Immature natural killer cell (primary cell): ENCODE results near the gene SP100. TPM values are rescaled to one million over a fixed set of nuclear protein-coding genes. Genes with fewer than 3 reads are reported as not detected.
A peak's percentile ranks its signal among the peaks of the same experiment; 100 is the strongest.
"Not testable (repeated sequence)": the region's sequence is repeated elsewhere in the genome, so short reads cannot be mapped to it uniquely, and the experiment has no call there.

Experiments used
- DNase-seq, 3 donors: peaks; one replicate each; pipeline ENCODE4 v3.0.0; 2022; ENCODE audit warnings: mixed read lengths in 1 of 3
- H3K27ac Mint-ChIP-seq, 6 donors: one replicate each; pipeline ENCODE4 v1.8.0; 2020; ENCODE audit warnings: mixed read lengths in 6 of 6, mild to moderate bottlenecking in 5 of 6, inconsistent platforms in 4 of 6, moderate library complexity in 3 of 6
- H3K27me3 Mint-ChIP-seq, 3 donors: one replicate each; pipeline ENCODE4 v1.8.0; 2020 to 2021; ENCODE audit warnings: low read depth in 3 of 3, mild to moderate bottlenecking in 3 of 3, mixed read lengths in 3 of 3, moderate library complexity in 3 of 3, inconsistent platforms in 1 of 3
- H3K36me3 Mint-ChIP-seq, 3 donors: one replicate each; pipeline ENCODE4 v1.8.0; 2020; ENCODE audit warnings: mixed read lengths in 3 of 3, inconsistent platforms in 2 of 3, mild to moderate bottlenecking in 2 of 3
- H3K4me1 Mint-ChIP-seq, 2 donors: one replicate each; pipeline ENCODE4 v1.8.0; 2020; ENCODE audit warnings: inconsistent platforms in 2 of 2, mild to moderate bottlenecking in 2 of 2, mixed read lengths in 2 of 2, moderate library complexity in 1 of 2
- H3K4me3 Mint-ChIP-seq, 5 donors: one replicate each; pipeline ENCODE4 v1.8.0; 2020; ENCODE audit warnings: mild to moderate bottlenecking in 5 of 5, mixed read lengths in 5 of 5, inconsistent platforms in 3 of 5, moderate library complexity in 3 of 5
- H3K9me3 Mint-ChIP-seq, 6 donors: one replicate each; pipeline ENCODE4 v1.8.0; 2020; ENCODE audit warnings: mild to moderate bottlenecking in 6 of 6, mixed read lengths in 6 of 6, inconsistent platforms in 4 of 6, moderate library complexity in 3 of 6
- polyA plus RNA-seq, 3 donors: library from polyadenylated mRNA; unstranded; fragments of 300-500 nt; fragmentation: Illumina TruSeq; gene quantifications; one replicate each; pipeline ENCODE4 v1.2.3, GENCODE V29; 2021

Gene SP100
- polyA plus RNA-seq: 100 to 1,000 TPM in 1 of 3 donors, 10 to 100 TPM in 2; 85.8 to 221 (median 94.5) TPM

GRCh38 chr2:230416061-230416721 is at the start of gene SP100:
TSS of gene SP100 (plus strand) at chr2:230416201. CDS start at chr2:230416297, 96 bp downstream.
- peak; percentile 81 to 85 (median 83) for DNase-seq
- Mint-ChIP-seq H3K4me1 (peaks cover 77 to 93% of the 10 kb centered on the region in 2 donors), H3K27ac (peak within 1 kb of the TSS; percentile 95 to 99 (median 98)), H3K27me3 (peaks cover 0 to 11% (median 0%) of the 10 kb centered on the region in 3 donors), H3K36me3 (peaks cover 3 to 18% (median 14%) of the 10 kb centered on the region in 3 donors), H3K9me3 (no peaks in the 10 kb centered on the region), H3K4me3 (peak within 1 kb of the TSS; percentile 91 to 96 (median 91))

DNA sequence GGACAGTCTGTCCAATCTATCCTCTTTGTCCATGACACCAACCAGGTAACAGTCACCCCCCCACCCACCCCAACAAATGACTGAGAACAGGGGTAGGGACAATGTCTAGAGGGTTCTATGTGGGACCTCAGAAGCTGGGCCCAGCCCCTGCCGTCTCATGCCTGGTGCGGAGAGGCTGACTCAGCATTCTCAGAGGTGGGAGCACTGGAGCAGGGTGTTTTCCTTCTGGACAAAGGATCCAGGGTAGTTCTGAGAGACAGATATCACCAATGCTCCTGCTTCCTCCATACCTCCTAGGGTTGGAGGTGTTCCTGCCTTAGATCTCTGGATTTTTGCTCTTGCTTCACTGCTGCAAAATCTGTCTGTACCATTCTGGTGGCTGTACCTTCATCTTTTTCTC is 33.9 kb upstream of the SP100 start:
- H3K27ac Mint-ChIP-seq: peak overlapping the region in 1 of 6 donors; percentile 55
- H3K9me3 Mint-ChIP-seq: no peaks in the 10 kb centered on the region
- H3K27me3 Mint-ChIP-seq: peaks cover 0 to 4% (median 0%) of the 10 kb centered on the region in 3 donors
- H3K4me3 Mint-ChIP-seq: no peak overlapping the region
- peaks cover 2 to 13% of the 10 kb centered on the region in 2 donors for H3K4me1 Mint-ChIP-seq
- peaks cover 26 to 58% (median 47%) of the 10 kb centered on the region in 3 donors for H3K36me3 Mint-ChIP-seq
- DNase-seq: no peak

DNA sequence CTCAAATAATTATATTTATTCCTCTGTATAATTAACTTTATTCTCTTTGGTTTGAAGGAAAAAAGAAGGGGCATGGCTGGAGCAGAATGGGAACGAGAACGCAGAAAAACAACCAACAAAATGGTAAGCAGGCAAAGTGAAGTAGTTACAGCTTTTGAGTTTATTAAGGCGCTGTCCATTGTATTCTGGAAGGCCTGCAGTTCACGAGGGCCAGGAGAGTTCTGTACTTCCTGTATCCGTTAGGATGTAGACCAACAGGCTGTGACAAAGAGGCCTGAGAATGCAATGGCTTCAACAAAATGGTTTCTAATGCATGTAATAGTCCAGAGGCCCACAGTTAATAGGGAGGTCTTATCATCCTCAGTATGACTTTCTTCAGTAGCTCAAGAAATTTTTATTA is 32.5 kb upstream of the SP100 start:
- no peak overlapping the region for H3K27ac Mint-ChIP-seq
- H3K4me3 Mint-ChIP-seq: no peak overlapping the region
- H3K27me3 Mint-ChIP-seq: peaks cover 0 to 4% (median 0%) of the 10 kb centered on the region in 3 donors
- no peaks in the 10 kb centered on the region for H3K9me3 Mint-ChIP-seq
- peaks cover 21 to 52% (median 43%) of the 10 kb centered on the region in 3 donors for H3K36me3 Mint-ChIP-seq
- no peak for DNase-seq
- H3K4me1 Mint-ChIP-seq: peaks cover 0 to 8% of the 10 kb centered on the region in 2 donors

- Mint-ChIP-seq H3K9me3 (no peaks in the 10 kb centered on the region), H3K36me3 (peaks cover 29 to 54% (median 49%) of the 10 kb centered on the region in 3 donors), H3K4me1 (no peaks in the 10 kb centered on the region), H3K4me3 (no peak overlapping the region), H3K27me3 (peaks cover 0 to 4% (median 0%) of the 10 kb centered on the region in 3 donors), H3K27ac (peak overlapping the region in 1 of 6 donors; percentile 40)
- DNase-seq: no peak
Observed at GRCh38 chr2:230384986-230385385, 31.0 kb upstream of the SP100 start.

DNA sequence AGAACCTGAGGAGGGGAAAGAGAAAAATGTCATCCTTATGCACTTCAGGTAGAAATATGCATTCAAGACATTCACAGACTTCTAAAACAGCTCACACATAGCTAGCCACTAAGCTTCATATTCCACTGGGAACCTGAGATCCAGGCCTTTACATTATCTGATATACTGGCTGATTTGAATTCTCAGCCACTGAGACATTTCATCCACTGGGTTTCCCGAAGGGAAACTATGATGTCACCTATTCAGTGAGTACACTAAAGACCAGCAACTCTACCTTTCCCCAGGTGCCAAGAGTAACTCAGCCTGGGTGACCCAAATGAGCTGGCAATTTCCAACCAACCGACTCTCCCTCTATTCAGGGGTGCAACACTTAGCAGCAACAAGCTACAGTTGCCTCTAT is 21.7 kb upstream of the SP100 start:
- peaks cover 73 to 91% (median 75%) of the 10 kb centered on the region in 3 donors for H3K36me3 Mint-ChIP-seq
- peaks cover 0 to 3% (median 0%) of the 10 kb centered on the region in 3 donors for H3K27me3 Mint-ChIP-seq
- no peak overlapping the region for H3K4me3 Mint-ChIP-seq
- H3K27ac Mint-ChIP-seq: no peak overlapping the region
- DNase-seq: no peak
- no peaks in the 10 kb centered on the region for H3K4me1 Mint-ChIP-seq
- H3K9me3 Mint-ChIP-seq: peaks cover 0 to 2% (median 0%) of the 10 kb centered on the region in 6 donors

- H3K27me3 Mint-ChIP-seq, H3K4me3 Mint-ChIP-seq, H3K9me3 Mint-ChIP-seq, H3K4me1 Mint-ChIP-seq, DNase-seq: not testable (repeated sequence)
- Mint-ChIP-seq H3K36me3 (peaks cover 50 to 75% (median 53%) of the 10 kb centered on the region in 3 donors), H3K27ac (peak overlapping the region in 2 of 6 donors; percentile 12 to 54)
Observed at GRCh38 chr2:230398698-230399097, 17.3 kb upstream of the SP100 start.

DNA sequence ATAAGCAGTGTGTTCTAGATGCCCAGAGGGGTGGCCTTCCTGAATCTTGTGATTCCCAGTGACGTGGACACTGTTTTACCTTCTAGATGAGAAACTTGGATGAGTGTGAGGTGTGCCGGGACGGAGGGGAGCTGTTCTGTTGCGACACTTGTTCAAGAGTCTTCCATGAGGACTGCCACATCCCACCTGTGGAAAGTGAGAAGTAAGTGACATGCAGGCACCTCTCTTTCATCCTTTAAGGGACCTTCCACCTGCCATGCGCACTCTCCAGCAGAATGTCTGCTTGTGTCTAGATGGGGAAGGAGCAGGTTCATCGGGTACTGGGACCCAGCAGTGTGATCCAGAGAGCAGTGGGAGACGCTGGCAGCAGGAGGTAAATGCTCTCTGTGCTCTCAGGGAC is 16.0 kb upstream of the SP100 start:
- Mint-ChIP-seq H3K36me3 (peaks cover 47 to 71% (median 48%) of the 10 kb centered on the region in 3 donors), H3K27ac (no peak overlapping the region), H3K4me3 (no peak overlapping the region), H3K4me1 (no peaks in the 10 kb centered on the region), H3K27me3 (peaks cover 0 to 1% (median 0%) of the 10 kb centered on the region in 3 donors), H3K9me3 (no peaks in the 10 kb centered on the region)
- DNase-seq: no peak

DNA sequence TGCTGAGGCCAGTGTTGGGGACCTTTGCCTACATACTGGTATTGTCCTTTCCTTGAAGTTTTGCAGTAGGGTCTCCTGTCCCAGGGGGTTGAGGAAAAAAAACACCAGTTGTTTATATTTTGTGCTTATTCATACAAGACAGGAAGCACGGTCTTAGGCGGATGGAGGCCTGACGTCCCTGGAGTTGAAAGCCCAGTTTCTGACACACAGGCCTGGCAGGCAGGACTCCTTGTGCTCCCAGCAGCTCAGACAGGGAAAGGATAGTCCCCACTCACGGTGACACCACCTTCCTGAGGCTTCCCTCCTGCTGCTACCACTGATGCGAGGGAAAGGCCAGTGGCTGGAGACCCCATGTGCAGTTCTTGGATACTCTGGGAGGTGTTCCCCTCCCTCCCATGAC is 15.5 kb upstream of the SP100 start:
- Mint-ChIP-seq H3K27me3 (peaks cover 0 to 1% (median 0%) of the 10 kb centered on the region in 3 donors), H3K4me1 (no peaks in the 10 kb centered on the region), H3K27ac (peak overlapping the region in 1 of 6 donors; percentile 25), H3K36me3 (peaks cover 43 to 71% (median 48%) of the 10 kb centered on the region in 3 donors), H3K4me3 (no peak overlapping the region), H3K9me3 (no peaks in the 10 kb centered on the region)
- no peak for DNase-seq

GRCh38 chr2:230401026-230401425 is 15.0 kb upstream of the SP100 start:
- not testable (repeated sequence) for H3K27ac Mint-ChIP-seq, H3K27me3 Mint-ChIP-seq, H3K4me1 Mint-ChIP-seq, H3K9me3 Mint-ChIP-seq, H3K4me3 Mint-ChIP-seq, DNase-seq
- peaks cover 37 to 68% (median 44%) of the 10 kb centered on the region in 3 donors for H3K36me3 Mint-ChIP-seq

DNA sequence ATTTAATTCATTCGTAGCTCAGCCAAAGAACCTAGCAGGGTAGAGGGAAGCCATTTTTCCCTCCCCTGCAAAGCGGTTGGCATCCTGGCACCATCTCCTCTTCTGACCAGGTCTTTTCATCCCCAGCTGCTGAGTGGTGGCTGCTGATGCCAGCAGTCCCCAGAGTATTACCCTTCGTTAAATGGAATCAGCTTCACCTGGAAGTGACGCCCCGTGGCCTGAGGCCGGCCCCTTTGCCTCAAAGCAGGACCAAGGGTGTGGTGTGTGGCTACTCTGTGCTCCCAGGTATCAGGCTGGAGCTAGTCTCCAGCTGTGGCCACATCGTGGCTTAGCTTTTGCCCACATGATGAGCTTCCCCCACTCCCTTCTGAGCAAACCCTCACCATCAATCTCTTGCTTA is 12.3 kb upstream of the SP100 start:
- no peaks in the 10 kb centered on the region for H3K27me3 Mint-ChIP-seq
- peaks cover 22 to 54% (median 36%) of the 10 kb centered on the region in 3 donors for H3K36me3 Mint-ChIP-seq
- DNase-seq: no peak
- H3K4me3 Mint-ChIP-seq: no peak overlapping the region
- no peaks in the 10 kb centered on the region for H3K9me3 Mint-ChIP-seq
- no peak overlapping the region for H3K27ac Mint-ChIP-seq
- H3K4me1 Mint-ChIP-seq: no peaks in the 10 kb centered on the region

GRCh38 chr2:230405824-230406223 is 10.2 kb upstream of the SP100 start:
- no peak for DNase-seq
- Mint-ChIP-seq H3K27me3 (no peaks in the 10 kb centered on the region), H3K36me3 (peaks cover 17 to 44% (median 28%) of the 10 kb centered on the region in 3 donors), H3K4me1 (peaks cover under 1 to 3% of the 10 kb centered on the region in 2 donors), H3K27ac (no peak overlapping the region), H3K9me3 (no peaks in the 10 kb centered on the region), H3K4me3 (no peak overlapping the region)

GRCh38 chr2:230408244-230408842 is 7.7 kb upstream of the SP100 start:
- Mint-ChIP-seq H3K36me3 (peaks cover 9 to 32% (median 21%) of the 10 kb centered on the region in 3 donors), H3K9me3 (no peaks in the 10 kb centered on the region), H3K27ac (peak overlapping the region in 4 of 6 donors; percentile 25 to 84 (median 68)), H3K4me3 (no peak overlapping the region), H3K27me3 (peaks cover 0 to 4% (median 0%) of the 10 kb centered on the region in 3 donors), H3K4me1 (peaks cover 24% of the 10 kb centered on the region in 2 donors)
- DNase-seq: no peak

- DNase-seq, H3K27me3 Mint-ChIP-seq, H3K9me3 Mint-ChIP-seq: not testable (repeated sequence)
- Mint-ChIP-seq H3K4me1 (peaks cover 29 to 30% of the 10 kb centered on the region in 2 donors), H3K36me3 (peaks cover 5 to 26% (median 11%) of the 10 kb centered on the region in 3 donors), H3K4me3 (peak overlapping the region in 1 of 5 donors; percentile 24), H3K27ac (peak overlapping the region in 1 of 6 donors; percentile 39)
Observed at GRCh38 chr2:230409316-230409715, 6.7 kb upstream of the SP100 start.

DNA sequence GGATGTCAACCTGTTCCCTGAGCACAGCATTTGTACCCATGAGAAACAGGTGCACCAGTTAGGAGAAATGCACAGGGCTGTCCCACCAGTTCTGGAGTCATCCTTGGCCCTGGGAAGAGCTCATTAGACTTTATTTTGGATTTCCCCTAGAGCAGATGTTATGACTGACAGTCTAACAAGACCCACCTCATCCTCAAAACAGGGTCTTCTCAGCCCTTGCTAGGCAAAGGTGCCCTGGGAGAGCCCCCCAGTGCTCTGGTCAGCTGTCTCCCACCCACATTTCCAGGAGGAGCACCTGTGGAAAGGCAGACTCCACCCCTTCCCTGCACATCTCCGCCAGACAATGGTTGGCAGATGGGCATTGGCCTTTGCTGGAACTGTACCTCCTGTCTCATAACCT is 5.7 kb upstream of the SP100 start:
- Mint-ChIP-seq H3K27ac (peak overlapping the region in 4 of 6 donors; percentile 16 to 98 (median 45)), H3K9me3 (no peaks in the 10 kb centered on the region), H3K4me3 (peak overlapping the region in 4 of 5 donors; percentile 26 to 100 (median 100)), H3K4me1 (peaks cover 36 to 40% of the 10 kb centered on the region in 2 donors), H3K36me3 (peaks cover 0 to 18% (median 10%) of the 10 kb centered on the region in 3 donors), H3K27me3 (peaks cover 0 to 7% (median 0%) of the 10 kb centered on the region in 3 donors)
- DNase-seq: no peak
